Nephron progenitor cell (in vitro differentiated cells): ENCODE measurements around the gene C4orf36.

Experiments used
- DNase-seq: peaks from one replicate; pipeline ENCODE4 v3.0.0; 2021
- H3K27ac Mint-ChIP-seq: 2 replicates; pipeline ENCODE4 v1.8.0; 2021; ENCODE audit warnings: mild to moderate bottlenecking, moderate library complexity, mixed read lengths
- H3K27me3 Mint-ChIP-seq: 2 replicates; pipeline ENCODE4 v1.8.0; 2021; ENCODE audit warnings: mild to moderate bottlenecking, low read depth, mixed read lengths; ENCODE audit not compliant: poor library complexity
- H3K36me3 Mint-ChIP-seq: 2 replicates; pipeline ENCODE4 v1.8.0; 2021; ENCODE audit warnings: low read depth, mixed read lengths
- H3K4me1 Mint-ChIP-seq: 2 replicates; pipeline ENCODE4 v1.8.0; 2021; ENCODE audit warnings: mixed read lengths
- H3K4me3 Mint-ChIP-seq: 2 replicates; pipeline ENCODE4 v1.8.0; 2021; ENCODE audit warnings: mild to moderate bottlenecking, moderate library complexity, mixed read lengths
- H3K9me3 Mint-ChIP-seq: 2 replicates; pipeline ENCODE4 v1.8.0; 2021; ENCODE audit warnings: mild to moderate bottlenecking, moderate library complexity, mixed read lengths
- TF ChIP-seq, protein P1 (sequence below): fragments of 200-600 bp; sonication (generic); IDR thresholded peaks from 2 replicates; pipeline ENCODE4 v1.5.0; 2021; ENCODE audit warnings: antibody characterized with exemption

C4orf36 gene

DNA sequence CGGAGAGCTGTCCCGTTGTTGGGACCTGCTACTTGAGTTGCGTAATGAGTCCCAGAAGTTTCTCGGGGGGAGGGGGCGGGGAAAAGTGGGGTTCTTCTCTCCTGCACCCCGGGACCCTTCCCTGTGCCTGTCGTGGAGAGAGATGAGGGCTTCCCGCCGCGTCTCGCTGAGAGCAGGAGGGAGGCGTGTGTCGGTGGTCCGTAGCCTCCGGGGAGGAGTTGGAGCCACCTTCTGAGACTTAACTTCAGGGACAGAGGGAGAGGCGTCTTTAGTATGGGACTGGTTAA, 43.3 kb upstream of the C4orf36 start:
- TF ChIP-seq, protein P1, sequence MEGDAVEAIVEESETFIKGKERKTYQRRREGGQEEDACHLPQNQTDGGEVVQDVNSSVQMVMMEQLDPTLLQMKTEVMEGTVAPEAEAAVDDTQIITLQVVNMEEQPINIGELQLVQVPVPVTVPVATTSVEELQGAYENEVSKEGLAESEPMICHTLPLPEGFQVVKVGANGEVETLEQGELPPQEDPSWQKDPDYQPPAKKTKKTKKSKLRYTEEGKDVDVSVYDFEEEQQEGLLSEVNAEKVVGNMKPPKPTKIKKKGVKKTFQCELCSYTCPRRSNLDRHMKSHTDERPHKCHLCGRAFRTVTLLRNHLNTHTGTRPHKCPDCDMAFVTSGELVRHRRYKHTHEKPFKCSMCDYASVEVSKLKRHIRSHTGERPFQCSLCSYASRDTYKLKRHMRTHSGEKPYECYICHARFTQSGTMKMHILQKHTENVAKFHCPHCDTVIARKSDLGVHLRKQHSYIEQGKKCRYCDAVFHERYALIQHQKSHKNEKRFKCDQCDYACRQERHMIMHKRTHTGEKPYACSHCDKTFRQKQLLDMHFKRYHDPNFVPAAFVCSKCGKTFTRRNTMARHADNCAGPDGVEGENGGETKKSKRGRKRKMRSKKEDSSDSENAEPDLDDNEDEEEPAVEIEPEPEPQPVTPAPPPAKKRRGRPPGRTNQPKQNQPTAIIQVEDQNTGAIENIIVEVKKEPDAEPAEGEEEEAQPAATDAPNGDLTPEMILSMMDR: no peak
- DNase-seq: no peak
- Mint-ChIP-seq H3K4me1 (peaks cover 55% of the 10 kb centered on the region), H3K4me3 (peak overlapping the region; percentile 86), H3K27me3 (peaks cover 10% of the 10 kb centered on the region), H3K36me3 (peaks cover 6% of the 10 kb centered on the region), H3K9me3 (no peaks in the 10 kb centered on the region), H3K27ac (peak overlapping the region; percentile 80)

GRCh38 chr4:86934771-86935565, 42.7 kb upstream of the C4orf36 start, which contains the start of gene AFF1:
Gene AFF1 (plus strand): TSS chr4:86935011. CDS start chr4:86948534, 13,523 bp downstream.
- peak; percentile 93 for DNase-seq
- no peaks in the 10 kb centered on the region for H3K9me3 Mint-ChIP-seq
- peaks cover 49% of the 10 kb centered on the region for H3K4me1 Mint-ChIP-seq
- TF ChIP-seq, protein P1: no peak
- peaks cover 6% of the 10 kb centered on the region for H3K36me3 Mint-ChIP-seq
- H3K4me3 Mint-ChIP-seq: peak within 1 kb of the TSS; percentile 86
- peak within 1 kb of the TSS; percentile 80 for H3K27ac Mint-ChIP-seq
- H3K27me3 Mint-ChIP-seq: peaks cover 10% of the 10 kb centered on the region

DNA sequence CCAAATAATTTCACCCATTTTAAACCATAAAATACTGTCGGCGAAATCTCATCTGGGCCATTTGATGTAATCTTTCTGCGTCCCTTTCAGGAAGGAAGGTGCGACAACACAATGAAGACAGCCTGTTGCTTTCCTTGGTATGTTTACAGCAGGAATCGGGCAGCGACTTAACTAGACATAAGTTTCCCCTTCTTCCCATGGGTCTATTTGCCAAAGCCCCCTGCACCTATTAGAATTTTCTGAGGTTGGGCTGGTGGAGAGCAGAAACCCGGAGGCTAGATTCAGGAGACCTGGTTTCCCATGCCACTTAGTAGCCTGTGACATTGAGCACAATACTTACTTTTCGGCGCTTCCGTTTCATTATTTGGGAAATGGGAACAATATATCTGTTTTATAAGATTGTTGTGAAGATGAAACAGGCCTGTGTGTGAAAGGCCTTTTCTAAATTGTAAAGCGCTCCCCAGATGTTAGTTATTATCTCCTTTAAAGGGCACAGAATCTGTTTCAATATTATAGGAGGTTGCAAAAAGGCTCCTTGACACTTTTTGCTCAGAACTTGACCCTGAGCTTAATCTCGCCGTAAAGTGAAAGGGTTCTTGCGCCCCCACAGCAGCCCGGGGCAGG, 42.0 kb upstream of the C4orf36 start:
- peak; percentile 6 for DNase-seq
- Mint-ChIP-seq H3K27me3 (peaks cover 14% of the 10 kb centered on the region), H3K27ac (peak overlapping the region; percentile 57), H3K36me3 (peaks cover 9% of the 10 kb centered on the region), H3K4me1 (peaks cover 42% of the 10 kb centered on the region), H3K9me3 (no peaks in the 10 kb centered on the region), H3K4me3 (peak overlapping the region; percentile 79)
- TF ChIP-seq, protein P1: no peak

DNA sequence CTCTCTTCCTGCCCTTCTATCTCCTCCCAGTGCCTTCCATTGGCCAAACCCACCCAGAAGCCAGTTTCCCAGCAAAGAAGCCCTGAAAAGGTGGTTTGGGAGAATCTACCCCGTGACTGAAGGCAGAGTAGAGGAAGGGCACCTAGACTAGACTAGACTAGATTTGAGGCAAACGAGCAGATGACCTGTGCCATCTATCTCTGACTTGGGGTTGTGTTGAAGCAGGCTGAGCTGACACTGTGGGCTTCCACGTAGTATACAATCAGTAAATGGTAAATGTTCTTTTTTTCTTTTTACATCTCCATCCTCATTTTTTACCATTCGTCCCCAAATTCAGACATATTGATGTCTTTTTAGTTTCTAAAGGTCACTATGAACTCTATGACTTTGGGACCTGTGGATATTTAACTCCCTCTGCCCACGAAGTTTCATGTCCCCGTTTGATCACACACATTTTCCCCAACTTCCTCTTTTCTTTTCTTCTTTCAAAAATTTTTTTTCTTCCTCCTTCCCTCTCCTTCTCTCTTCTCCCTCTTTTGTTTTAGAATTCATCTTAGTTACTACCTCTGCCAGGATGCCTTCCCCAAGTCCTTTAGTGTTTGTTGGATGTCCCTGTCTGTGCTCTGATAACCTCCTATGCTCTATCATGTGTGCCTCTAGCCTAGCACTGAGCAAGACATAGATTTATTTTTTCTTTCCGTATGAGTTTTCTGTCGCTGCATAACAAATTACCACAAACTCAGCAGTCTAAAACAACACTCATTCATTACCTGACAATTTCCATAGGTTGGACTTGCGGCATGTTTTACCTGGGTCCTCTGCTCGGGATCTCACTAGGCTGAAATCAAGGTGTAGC, 36.4 kb upstream of the C4orf36 start:
- H3K4me1 Mint-ChIP-seq: peaks cover 23% of the 10 kb centered on the region
- H3K36me3 Mint-ChIP-seq: peaks cover 35% of the 10 kb centered on the region
- H3K4me3 Mint-ChIP-seq: no peak overlapping the region
- TF ChIP-seq, protein P1: no peak
- H3K27ac Mint-ChIP-seq: no peak overlapping the region
- H3K9me3 Mint-ChIP-seq: peaks cover 3% of the 10 kb centered on the region
- no peak for DNase-seq
- peaks cover 13% of the 10 kb centered on the region for H3K27me3 Mint-ChIP-seq

- H3K27ac Mint-ChIP-seq: no peak overlapping the region
- peaks cover 3% of the 10 kb centered on the region for H3K9me3 Mint-ChIP-seq
- H3K36me3 Mint-ChIP-seq: peaks cover 35% of the 10 kb centered on the region
- H3K4me1 Mint-ChIP-seq: peaks cover 21% of the 10 kb centered on the region
- peaks cover 7% of the 10 kb centered on the region for H3K27me3 Mint-ChIP-seq
- H3K4me3 Mint-ChIP-seq: no peak overlapping the region
- no peak for DNase-seq
- TF ChIP-seq, protein P1: no peak
Observed at GRCh38 chr4:86927843-86928395, 35.7 kb upstream of the C4orf36 start.
